ENCODE data around the gene GPR137. TPM values are rescaled to one million over a fixed set of nuclear protein-coding genes. Genes with fewer than 3 reads are reported as not detected.
A peak's percentile ranks its signal among the peaks of the same experiment; 100 is the strongest.

GPR137 gene
- total RNA-seq, 4 donors from 2014 or later = 14.9 to 46.9 (median 33.8) TPM

DNA sequence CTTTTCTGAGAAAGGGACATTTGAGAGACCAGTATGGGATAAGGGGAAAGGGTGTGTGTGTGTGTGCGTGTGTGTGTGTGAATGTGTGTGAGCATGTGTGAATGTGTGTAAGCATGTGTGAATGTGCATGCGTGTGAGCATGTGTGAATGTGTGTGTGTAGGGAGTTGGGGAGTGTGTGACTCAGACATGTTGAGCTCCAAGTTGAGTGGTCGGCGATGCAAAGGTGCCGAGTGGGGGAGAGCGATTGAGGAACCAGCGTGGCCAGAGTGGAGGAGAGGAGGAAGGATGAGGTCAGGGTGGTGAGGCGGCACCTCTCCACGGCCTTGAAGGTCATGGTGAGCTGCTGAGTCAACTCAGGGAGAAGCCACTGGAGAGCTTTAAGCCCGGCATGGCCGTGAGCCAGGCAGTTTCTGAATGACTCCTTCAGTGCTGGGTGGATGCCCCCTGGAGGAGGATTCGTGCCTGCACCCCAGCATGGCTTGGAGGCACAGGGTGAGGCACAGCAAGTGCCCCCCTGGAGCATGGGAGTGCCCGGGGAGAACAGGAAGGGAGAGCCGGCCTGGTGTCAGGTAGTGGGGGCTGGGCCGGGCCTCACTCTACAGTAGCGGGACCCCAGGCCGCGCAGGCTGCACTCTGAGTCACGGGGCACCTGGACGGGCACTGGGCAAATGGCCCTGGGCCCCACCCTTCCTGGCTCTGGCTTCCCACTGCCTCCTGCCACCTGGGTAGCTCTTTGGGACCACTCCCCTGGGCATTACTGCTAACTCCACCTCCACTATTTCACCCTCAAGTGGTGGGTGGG is 46.1 kb downstream of the GPR137 start:
- Histone ChIP-seq H3K4me1 (peaks cover 17 to 24% of the 10 kb centered on the region in 2 donors), H3K27ac (peak overlapping the region; percentile 79 to 89 (median 83)), H3K27me3 (no peaks in the 10 kb centered on the region), H3K36me3 (no peaks in the 10 kb centered on the region), H3K4me3 (replicated peaks in 1 of 3) (no peak overlapping the region), H3K9me3 (no peaks in the 10 kb centered on the region)
- intact Hi-C loops (cut with DNase I) = no loop called here
- DNase-seq = peak; percentile 98 to 99
- 14 to 21% methylated on average over 16 to 20 of the region's 20 CpGs for WGBS, 2 donors
- TF ChIP-seq POLR2A (IDR thresholded peaks at IDR 0.05) = no peak
- TF ChIP-seq, protein P1, sequence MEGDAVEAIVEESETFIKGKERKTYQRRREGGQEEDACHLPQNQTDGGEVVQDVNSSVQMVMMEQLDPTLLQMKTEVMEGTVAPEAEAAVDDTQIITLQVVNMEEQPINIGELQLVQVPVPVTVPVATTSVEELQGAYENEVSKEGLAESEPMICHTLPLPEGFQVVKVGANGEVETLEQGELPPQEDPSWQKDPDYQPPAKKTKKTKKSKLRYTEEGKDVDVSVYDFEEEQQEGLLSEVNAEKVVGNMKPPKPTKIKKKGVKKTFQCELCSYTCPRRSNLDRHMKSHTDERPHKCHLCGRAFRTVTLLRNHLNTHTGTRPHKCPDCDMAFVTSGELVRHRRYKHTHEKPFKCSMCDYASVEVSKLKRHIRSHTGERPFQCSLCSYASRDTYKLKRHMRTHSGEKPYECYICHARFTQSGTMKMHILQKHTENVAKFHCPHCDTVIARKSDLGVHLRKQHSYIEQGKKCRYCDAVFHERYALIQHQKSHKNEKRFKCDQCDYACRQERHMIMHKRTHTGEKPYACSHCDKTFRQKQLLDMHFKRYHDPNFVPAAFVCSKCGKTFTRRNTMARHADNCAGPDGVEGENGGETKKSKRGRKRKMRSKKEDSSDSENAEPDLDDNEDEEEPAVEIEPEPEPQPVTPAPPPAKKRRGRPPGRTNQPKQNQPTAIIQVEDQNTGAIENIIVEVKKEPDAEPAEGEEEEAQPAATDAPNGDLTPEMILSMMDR (IDR thresholded peaks at IDR 0.05) = peak; percentile 15 to 80 (median 60)

DNA sequence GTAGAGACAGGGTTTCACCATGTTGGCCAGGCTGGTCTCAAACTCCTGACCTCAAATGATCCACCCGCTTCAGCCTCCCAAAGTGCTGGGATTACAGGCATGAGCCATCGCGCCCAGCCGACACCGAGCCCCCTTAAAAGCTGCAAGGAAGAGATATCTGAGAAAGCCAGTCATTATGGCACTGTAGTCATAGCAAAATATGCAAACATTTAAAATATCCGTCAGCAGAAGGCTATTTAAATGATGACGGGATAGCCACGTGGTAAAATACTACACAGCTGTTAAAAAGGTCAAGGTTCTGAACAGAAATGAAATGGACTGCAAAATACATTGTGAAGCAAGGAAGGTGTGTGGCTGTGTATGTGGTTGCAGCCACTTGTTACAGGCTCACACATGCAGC is 47.9 kb downstream of the GPR137 start:
- H3K9me3 ChIP-seq = no peaks in the 10 kb centered on the region
- no peak for TF ChIP-seq POLR2A (IDR thresholded peaks at IDR 0.05)
- TF ChIP-seq, protein P1 (IDR thresholded peaks at IDR 0.05) = no peak
- H3K27me3 ChIP-seq = no peaks in the 10 kb centered on the region
- 92 to 93% methylated on average over 8 of the region's 8 CpGs for WGBS, 2 donors
- H3K27ac ChIP-seq = no peak overlapping the region
- DNase-seq = no peak
- H3K4me1 ChIP-seq = peaks cover 17 to 26% of the 10 kb centered on the region in 2 donors
- H3K36me3 ChIP-seq = no peaks in the 10 kb centered on the region
- intact Hi-C loops (cut with DNase I) = no loop called here
- H3K4me3 ChIP-seq (replicated peaks in 1 of 3) = no peak overlapping the region

- Histone ChIP-seq H3K4me3 (replicated peaks in 1 of 3) (no peak overlapping the region), H3K4me1 (peaks cover 17 to 27% of the 10 kb centered on the region in 2 donors), H3K9me3 (no peaks in the 10 kb centered on the region), H3K36me3 (no peaks in the 10 kb centered on the region), H3K27me3 (no peaks in the 10 kb centered on the region), H3K27ac (peak overlapping the region in 2 of 3 donors; percentile 38 to 44)
- no peak for TF ChIP-seq POLR2A (IDR thresholded peaks at IDR 0.05)
- TF ChIP-seq, protein P1 (IDR thresholded peaks at IDR 0.05) = no peak
- DNase-seq = peak; percentile 92 to 94
- WGBS, 2 donors = 48 to 56% methylated on average over 13 of the region's 13 CpGs
- intact Hi-C loops (cut with DNase I) = no loop called here
Observed at GRCh38 chr11:64334764-64335735, 49.4 kb downstream of the GPR137 start.

- H3K27me3 ChIP-seq = no peaks in the 10 kb centered on the region
- no peak overlapping the region for H3K27ac ChIP-seq
- no peak for DNase-seq
- H3K36me3 ChIP-seq = no peaks in the 10 kb centered on the region
- H3K4me3 ChIP-seq (replicated peaks in 1 of 3) = no peak overlapping the region
- H3K4me1 ChIP-seq = peaks cover 5 to 18% of the 10 kb centered on the region in 2 donors
- intact Hi-C loops (cut with DNase I) = no loop called here
- 77 to 79% methylated on average over 8 of the region's 8 CpGs for WGBS, 2 donors
- no peaks in the 10 kb centered on the region for H3K9me3 ChIP-seq
- TF ChIP-seq, protein P1 (IDR thresholded peaks at IDR 0.05) = no peak
- no peak for TF ChIP-seq POLR2A (IDR thresholded peaks at IDR 0.05)
Observed at GRCh38 chr11:64337538-64338249, 52.0 kb downstream of the GPR137 start.

All from thyroid gland (tissue), 4 donors.